CD4-positive, alpha-beta T cell (primary cell): ENCODE results near the gene SFT2D2. TPM values are rescaled to one million over a fixed set of nuclear protein-coding genes. Genes with fewer than 3 reads are reported as not detected.

ENCODE experiments used
- ATAC-seq: fragments of 200-7000 bp; cut with Tn5 transposase; one replicate; pipeline ENCODE4 v1.10.0; 2022; ENCODE audit warnings: mild to moderate bottlenecking; ENCODE audit not compliant: poor library complexity
- CTCF ChIA-PET: fragments of 350-600 bp; sonication (Branson Sonifier 250); formaldehyde crosslinking; loops from one replicate; lab custom pipeline; 2021; ENCODE audit warnings: antibody characterized with exemption, inconsistent platforms; lab: Charles Lee
- POLR2A ChIA-PET: fragments of 350-600 bp; sonication (Branson Sonifier 250); formaldehyde crosslinking; loops from one replicate; lab custom pipeline; 2021; ENCODE audit warnings: antibody characterized with exemption, inconsistent platforms; lab: Charles Lee
- DNase-seq, 14 experiments: peaks; one replicate each; pipeline ENCODE4 v3.0.0-alpha.2; 2013 to 2020; ENCODE audit warnings: mixed read lengths in 2 of 14
- H3K27ac ChIP-seq, 2 donors: one replicate each; pipeline versions ENCODE4 v1.5.1 to v1.7.0; 2013; ENCODE audit warnings: low read length in 2 of 2, low read depth in 1 of 2, mild to moderate bottlenecking in 1 of 2
- H3K27me3 ChIP-seq, 2 experiments: 1 replicate in 1 of 2; 2 replicates in 1 of 2; pipeline versions ENCODE4 v1.6.1 to v1.7.0; 2013; ENCODE audit warnings: low read length in 2 of 2, control low read depth in 1 of 2, mild to moderate bottlenecking in 1 of 2, moderate library complexity in 1 of 2; ENCODE audit not compliant: insufficient read depth in 2 of 2, control insufficient read depth in 1 of 2
- H3K36me3 ChIP-seq: one replicate; pipeline ENCODE4 v1.6.1; 2013; ENCODE audit warnings: low read length, control low read depth; ENCODE audit not compliant: insufficient read depth
- H3K4me1 ChIP-seq: one replicate; pipeline ENCODE4 v1.6.1; 2013; ENCODE audit warnings: low read length, control low read depth; ENCODE audit not compliant: insufficient read depth
- H3K4me3 ChIP-seq: one replicate; pipeline ENCODE4 v1.5.1; 2013; ENCODE audit warnings: mild to moderate bottlenecking, low read length, moderate library complexity
- H3K9me3 ChIP-seq, 2 experiments: 1 replicate in 1 of 2; 2 replicates in 1 of 2; pipeline versions ENCODE4 v1.6.1 to v1.7.0; 2013; ENCODE audit warnings: low read length in 2 of 2, mild to moderate bottlenecking in 2 of 2, control low read depth in 1 of 2, moderate library complexity in 1 of 2; ENCODE audit not compliant: control insufficient read depth in 1 of 2, insufficient read depth in 1 of 2
- H3K27ac Mint-ChIP-seq: one replicate; pipeline ENCODE4 v1.8.0; 2020; ENCODE audit warnings: mixed read lengths
- H3K27me3 Mint-ChIP-seq: one replicate; pipeline ENCODE4 v1.8.0; 2021; ENCODE audit warnings: mixed read lengths
- H3K36me3 Mint-ChIP-seq: one replicate; pipeline ENCODE4 v1.8.0; 2021; ENCODE audit warnings: low read depth, mixed read lengths
- H3K4me1 Mint-ChIP-seq: one replicate; pipeline ENCODE4 v1.8.0; 2021; ENCODE audit warnings: low read depth, mixed read lengths
- H3K4me3 Mint-ChIP-seq: one replicate; pipeline ENCODE4 v1.8.0; 2020; ENCODE audit warnings: mild to moderate bottlenecking, mixed read lengths
- H3K9me3 Mint-ChIP-seq: one replicate; pipeline ENCODE4 v1.8.0; 2020; ENCODE audit warnings: mixed read lengths
- intact Hi-C, 2 experiments: fragments of 100-400 bp; cut with DNase I in 1 of 2; cut with micrococcal nuclease in 1 of 2; formaldehyde crosslinking; loops; one replicate each; pipeline versions ENCODE4 v1.15.1 to v1.9.0; 2023 to 2025; cut with DNase I, micrococcal nuclease
- total RNA-seq, 174 experiments: library from RNA in 2 of 174; stranded (reverse) in 2 of 174; gene quantifications; one replicate each; pipeline ENCODE4 v1.2.3 and lab custom pipeline; 2021 to 2026
- TF ChIP-seq, protein P1 (sequence below): fragments of 200-600 bp; IDR thresholded peaks from one replicate; pipeline ENCODE4 v1.8.0; 2022; ENCODE audit warnings: antibody characterized with exemption, mild to moderate bottlenecking

The SFT2D2 gene
- total RNA-seq, 2 experiments from 2014 or later: 47.0 to 51.7 TPM

DNA sequence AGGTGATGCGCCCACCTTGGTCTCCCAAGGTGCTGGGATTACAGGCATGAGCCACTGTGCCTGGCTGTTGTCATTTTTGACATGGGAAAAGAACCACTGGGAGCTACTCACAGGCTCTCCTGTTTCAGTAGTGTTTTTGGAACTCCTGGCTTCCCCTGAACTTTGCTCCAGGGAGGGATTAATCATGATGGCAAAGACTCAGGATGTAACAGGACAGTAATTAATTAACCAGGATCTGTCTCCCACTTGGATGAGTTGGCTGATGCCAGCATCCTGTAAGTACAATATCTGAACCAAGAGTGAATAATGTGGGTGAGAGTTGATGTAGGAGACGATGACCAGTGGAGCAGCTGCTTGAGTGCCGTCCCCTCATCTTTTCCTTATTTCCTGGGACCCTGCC lies 4.9 kb downstream of the SFT2D2 start:
- ATAC-seq: no peak
- peaks cover 85% of the 10 kb centered on the region for H3K36me3 Mint-ChIP-seq
- ChIA-PET CTCF (no interaction called here), POLR2A (no interaction called here)
- TF ChIP-seq, protein P1, sequence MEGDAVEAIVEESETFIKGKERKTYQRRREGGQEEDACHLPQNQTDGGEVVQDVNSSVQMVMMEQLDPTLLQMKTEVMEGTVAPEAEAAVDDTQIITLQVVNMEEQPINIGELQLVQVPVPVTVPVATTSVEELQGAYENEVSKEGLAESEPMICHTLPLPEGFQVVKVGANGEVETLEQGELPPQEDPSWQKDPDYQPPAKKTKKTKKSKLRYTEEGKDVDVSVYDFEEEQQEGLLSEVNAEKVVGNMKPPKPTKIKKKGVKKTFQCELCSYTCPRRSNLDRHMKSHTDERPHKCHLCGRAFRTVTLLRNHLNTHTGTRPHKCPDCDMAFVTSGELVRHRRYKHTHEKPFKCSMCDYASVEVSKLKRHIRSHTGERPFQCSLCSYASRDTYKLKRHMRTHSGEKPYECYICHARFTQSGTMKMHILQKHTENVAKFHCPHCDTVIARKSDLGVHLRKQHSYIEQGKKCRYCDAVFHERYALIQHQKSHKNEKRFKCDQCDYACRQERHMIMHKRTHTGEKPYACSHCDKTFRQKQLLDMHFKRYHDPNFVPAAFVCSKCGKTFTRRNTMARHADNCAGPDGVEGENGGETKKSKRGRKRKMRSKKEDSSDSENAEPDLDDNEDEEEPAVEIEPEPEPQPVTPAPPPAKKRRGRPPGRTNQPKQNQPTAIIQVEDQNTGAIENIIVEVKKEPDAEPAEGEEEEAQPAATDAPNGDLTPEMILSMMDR: no peak
- Histone ChIP-seq H3K9me3 (no peaks in the 10 kb centered on the region), H3K4me3 (no peak overlapping the region), H3K27ac (no peak overlapping the region), H3K36me3 (peaks cover 57% of the 10 kb centered on the region), H3K4me1 (peaks cover 49% of the 10 kb centered on the region), H3K27me3 (no peaks in the 10 kb centered on the region)
- intact Hi-C loops: loop anchor here (5.0 to 10.0 kb wide), 2 partner anchors 134 to 1257 kb away; partner anchors contain the start of gene SLC19A2 (in 1 of the 2)
- H3K27me3 Mint-ChIP-seq: no peaks in the 10 kb centered on the region
- peaks cover 83% of the 10 kb centered on the region for H3K4me1 Mint-ChIP-seq
- DNase-seq: no peak
- peak overlapping the region; percentile 12 for H3K27ac Mint-ChIP-seq
- H3K4me3 Mint-ChIP-seq: no peak overlapping the region
- no peaks in the 10 kb centered on the region for H3K9me3 Mint-ChIP-seq

- peak; percentile 96 for ATAC-seq
- ChIA-PET POLR2A (interaction anchor here (0.9 to 1.9 kb wide), 2 partner anchors 8 to 48 kb away, joined by 3 to 11 read pairs; partner anchors contain the start of gene SFT2D2), CTCF (interaction anchor here (0.7 to 2.4 kb wide), 11 partner anchors 9 to 174 kb away, joined by 3 to 21 read pairs (median 3); partner anchors contain the start of genes SFT2D2 and TIPRL)
- TF ChIP-seq, protein P1: peak; percentile 54
- Histone ChIP-seq H3K4me3 (no peak overlapping the region), H3K27ac (no peak overlapping the region), H3K4me1 (peaks cover 22% of the 10 kb centered on the region), H3K27me3 (no peaks in the 10 kb centered on the region), H3K36me3 (peaks cover 87% of the 10 kb centered on the region), H3K9me3 (no peaks in the 10 kb centered on the region)
- Mint-ChIP-seq H3K9me3 (no peaks in the 10 kb centered on the region), H3K4me1 (peaks cover 63% of the 10 kb centered on the region), H3K36me3 (peaks cover 94% of the 10 kb centered on the region), H3K4me3 (no peak overlapping the region), H3K27me3 (no peaks in the 10 kb centered on the region), H3K27ac (peak overlapping the region; percentile 18)
- DNase-seq: peak in 9 of 14 experiments; percentile 6 to 72 (median 30)
- intact Hi-C loops: loop anchor here (5.0 to 10.0 kb wide), 2 partner anchors 130 to 1252 kb away; partner anchors contain the start of gene SLC19A2 (in 1 of the 2)
These were observed 9.2 kb downstream of the SFT2D2 start for GRCh38 chr1:168234846-168235547.

GRCh38 chr1:168235548-168235885 lies 9.7 kb downstream of the SFT2D2 start:
- ChIA-PET POLR2A (interaction anchor here (0.9 to 1.9 kb wide), 2 partner anchors 9 to 48 kb away, joined by 3 to 11 read pairs; partner anchors contain the start of gene SFT2D2), CTCF (interaction anchor here (0.7 to 2.4 kb wide), 9 partner anchors 10 to 173 kb away, joined by 3 to 21 read pairs (median 3); partner anchors contain the start of genes SFT2D2 and TIPRL)
- Mint-ChIP-seq H3K9me3 (no peaks in the 10 kb centered on the region), H3K4me3 (no peak overlapping the region), H3K36me3 (peaks cover 94% of the 10 kb centered on the region), H3K27ac (peak overlapping the region; percentile 58), H3K27me3 (no peaks in the 10 kb centered on the region), H3K4me1 (peaks cover 60% of the 10 kb centered on the region)
- ATAC-seq (peak; percentile 39), DNase-seq (no peak)
- Histone ChIP-seq H3K27me3 (no peaks in the 10 kb centered on the region), H3K27ac (no peak overlapping the region), H3K4me1 (peaks cover 17% of the 10 kb centered on the region), H3K4me3 (no peak overlapping the region), H3K9me3 (no peaks in the 10 kb centered on the region), H3K36me3 (peaks cover 87% of the 10 kb centered on the region)
- intact Hi-C loops: loop anchor here in 1 of 2 experiments (10.0 kb wide), 1 partner anchor 129 kb away; no protein-coding TSS in a partner anchor
- TF ChIP-seq, protein P1: no peak
